A204.1 (cell line): ENCODE measurements around the gene UTP11.
"Not testable (repeated sequence)": the region's sequence is repeated elsewhere in the genome, so short reads cannot be mapped to it uniquely, and the experiment has no call there.

Source experiments
- FAIRE-seq: peaks from 2 replicates; lab custom pipeline; 2012; peaks lifted over from hg19 to GRCh38; lab: Jason Lieb, UNC

UTP11 gene

GRCh38 chr1:38012363-38013226 is at the start of gene UTP11:
Gene UTP11, plus strand, starts transcription at chr1:38012734. Its CDS starts 69 bp downstream, at chr1:38012803.
- peak; percentile 98 for FAIRE-seq

DNA sequence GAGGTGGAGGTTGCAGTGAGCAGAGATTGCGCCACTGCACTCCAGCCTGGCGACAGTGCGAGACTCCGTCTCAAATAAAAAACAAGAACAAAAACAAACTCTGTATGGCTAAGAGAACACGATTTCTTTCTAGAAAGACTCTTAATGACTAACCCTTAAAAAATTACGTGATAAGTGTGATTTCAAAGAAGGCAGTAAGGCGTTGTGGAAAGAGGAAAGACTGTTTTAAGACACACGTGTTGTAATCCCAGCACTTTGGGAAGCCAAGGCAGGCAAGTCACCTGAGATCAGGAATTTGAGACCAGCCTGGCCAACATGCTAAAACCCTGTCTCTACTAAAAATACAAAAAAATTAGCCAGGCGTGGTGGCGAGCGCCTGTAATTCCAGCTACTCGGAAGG is 48.4 kb upstream of the UTP11 start:
- not testable (repeated sequence) for FAIRE-seq

DNA sequence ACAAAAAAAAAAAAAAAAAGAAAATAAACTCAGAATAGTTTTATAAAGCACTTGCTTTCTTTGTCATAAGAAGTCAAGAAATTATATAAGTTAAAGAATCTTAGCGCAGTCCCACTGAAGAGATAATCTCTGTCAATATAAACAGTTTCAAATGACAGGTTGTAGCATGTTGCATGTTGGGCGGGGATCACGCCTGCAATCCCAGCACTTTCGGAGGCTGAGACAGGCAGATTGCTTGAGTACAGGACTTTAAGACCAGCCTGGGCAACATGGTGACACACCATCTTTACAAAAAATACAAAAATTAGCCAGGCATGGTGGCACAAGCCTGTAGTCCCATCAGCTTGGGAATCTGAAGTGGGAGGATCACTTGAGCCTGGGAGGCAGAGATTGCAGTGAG is 47.2 kb upstream of the UTP11 start:
- FAIRE-seq = no peak

DNA sequence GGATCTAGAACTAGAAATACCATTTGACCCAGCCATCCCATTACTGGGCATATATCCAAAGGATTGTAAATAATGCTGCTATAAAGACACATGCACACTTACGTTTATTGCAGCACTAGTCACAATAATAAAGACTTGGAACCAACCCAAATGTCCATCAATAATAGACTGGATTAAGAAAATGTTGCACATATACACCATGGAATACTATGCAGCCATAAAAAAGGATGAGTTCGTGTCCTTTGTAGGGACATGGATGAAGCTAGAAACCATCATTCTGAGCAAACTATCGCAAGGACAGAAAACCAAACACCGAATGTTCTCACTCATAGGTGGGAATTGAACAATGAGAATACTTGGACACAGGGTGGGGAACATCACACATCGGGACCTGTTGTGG is 38.9 kb upstream of the UTP11 start:
- not testable (repeated sequence) for FAIRE-seq

- no peak for FAIRE-seq
Measured at GRCh38 chr1:37974567-37974966, 38.0 kb upstream of the UTP11 start.

DNA sequence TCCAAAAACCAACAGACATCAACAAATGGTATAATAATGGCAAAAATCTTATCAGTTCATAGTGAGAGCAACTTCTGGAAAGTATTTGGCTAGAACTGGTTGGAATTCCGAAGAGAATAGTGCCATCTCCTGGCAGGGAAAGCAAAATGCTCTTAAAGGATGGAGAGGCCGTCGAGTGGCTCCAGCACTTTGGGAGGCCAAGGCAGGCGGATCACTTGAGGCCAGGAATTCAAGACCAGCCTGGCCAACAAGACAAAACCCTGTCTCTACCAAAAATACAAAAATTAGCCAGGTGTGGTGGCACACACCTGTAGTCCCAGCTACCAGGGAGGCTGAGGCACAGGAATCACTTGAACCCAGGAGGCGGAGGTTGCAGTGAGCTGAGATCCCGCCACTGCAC is 37.5 kb upstream of the UTP11 start:
- peak; percentile 78 for FAIRE-seq

- FAIRE-seq = no peak
Measured at GRCh38 chr1:37978541-37978940, 34.0 kb upstream of the UTP11 start.

DNA sequence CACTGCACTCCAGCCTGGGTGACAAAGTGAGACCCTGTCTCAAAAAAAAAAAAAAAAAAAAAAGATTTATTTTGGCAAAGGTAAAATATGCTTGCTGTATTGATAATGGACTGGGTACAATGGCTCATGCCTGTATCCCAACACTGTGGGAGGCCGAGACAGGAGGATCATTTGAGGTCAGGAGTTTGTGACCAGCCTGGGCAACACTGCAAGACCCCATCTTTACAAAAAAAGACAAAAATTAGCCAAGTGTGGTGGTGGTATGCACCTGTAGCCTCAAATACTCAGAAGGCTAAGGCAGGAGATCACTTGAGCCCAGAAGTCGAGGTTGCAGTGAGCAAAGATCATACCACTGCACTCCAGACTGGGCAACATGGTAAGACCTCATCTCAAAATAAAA is 29.0 kb upstream of the UTP11 start:
- FAIRE-seq = no peak

DNA sequence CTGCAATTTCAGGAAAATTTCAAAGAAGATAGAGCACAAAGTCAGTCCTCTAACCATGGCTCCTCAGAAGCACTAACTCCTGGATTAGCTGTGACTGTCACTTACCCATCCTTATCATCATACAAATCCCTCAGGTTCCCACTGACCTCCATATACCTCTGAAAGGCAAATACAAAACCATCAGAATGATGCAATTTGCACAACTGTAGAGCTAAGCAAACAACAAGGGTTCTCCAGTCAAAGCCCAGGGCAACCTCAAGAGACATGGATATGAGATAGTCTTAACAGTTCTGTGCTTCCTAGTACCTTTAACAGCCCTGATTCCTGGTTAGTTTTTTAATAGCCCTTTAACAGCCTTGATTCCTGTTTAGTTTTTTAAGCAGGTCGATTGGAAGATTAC is 24.9 kb upstream of the UTP11 start:
- FAIRE-seq = no peak

- FAIRE-seq = no peak
Measured at GRCh38 chr1:37989361-37989930, 23.1 kb upstream of the UTP11 start.

DNA sequence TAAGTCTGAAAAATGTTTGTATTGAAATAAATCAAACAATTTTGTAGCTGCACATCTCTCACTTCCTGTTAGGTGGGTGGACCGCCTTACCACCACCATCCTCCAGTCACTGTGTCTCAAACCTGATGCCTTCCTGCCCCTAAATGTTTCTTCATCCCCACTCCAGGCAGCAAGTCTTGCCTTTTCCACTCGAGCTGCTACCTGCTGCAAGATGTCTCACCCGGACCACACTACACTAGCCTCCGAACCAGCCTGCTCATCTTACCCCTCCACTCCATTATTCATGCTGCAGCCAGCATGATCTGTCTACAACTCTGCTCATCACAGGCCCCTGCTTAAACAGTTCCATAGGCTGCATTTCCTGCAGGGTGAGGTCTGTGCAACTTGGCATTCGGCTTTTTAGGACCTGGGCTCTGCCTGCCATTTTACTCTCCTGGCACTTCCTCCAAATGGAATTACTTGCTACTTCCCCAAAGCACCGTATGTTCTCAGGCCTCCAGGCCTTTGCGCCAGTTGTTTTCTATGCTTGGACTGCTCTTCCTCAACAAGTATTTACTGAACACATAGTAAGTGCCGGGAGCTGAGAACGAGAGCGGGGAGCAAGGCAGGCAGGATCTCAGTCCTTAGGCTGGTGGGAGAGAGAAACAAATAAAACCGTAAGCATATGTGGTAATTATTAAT is 17.5 kb upstream of the UTP11 start:
- no peak for FAIRE-seq

- no peak for FAIRE-seq
Measured at GRCh38 chr1:37995751-37996345, 16.7 kb upstream of the UTP11 start.

- no peak for FAIRE-seq
Measured at GRCh38 chr1:37997256-37998088, 15.1 kb upstream of the UTP11 start.

GRCh38 chr1:37998089-37998808 is 14.3 kb upstream of the UTP11 start:
- FAIRE-seq = no peak

- no peak for FAIRE-seq
Measured at GRCh38 chr1:37998913-37999429, 13.6 kb upstream of the UTP11 start.

GRCh38 chr1:37999430-38000232 is 12.9 kb upstream of the UTP11 start:
- FAIRE-seq = no peak

- no peak for FAIRE-seq
Measured at GRCh38 chr1:38000233-38000528, 12.4 kb upstream of the UTP11 start.

GRCh38 chr1:38000529-38001455 is 11.7 kb upstream of the UTP11 start:
- FAIRE-seq = no peak
